AG10803 (cell line): ENCODE results near the gene ACO2.
"Not testable (repeated sequence)": the region's sequence is repeated elsewhere in the genome, so short reads cannot be mapped to it uniquely, and the experiment has no call there.

Experiments
- DNase-seq: peaks from one replicate; pipeline ENCODE4 v3.0.0; 2010; ENCODE audit warnings: low read depth
- H3K4me3 ChIP-seq: 2 replicates; pipeline ENCODE4 v1.5.1; 2011; ENCODE audit warnings: mild to moderate bottlenecking, low read length, control low read depth
- TF ChIP-seq, protein P1 (sequence below): conservative IDR thresholded peaks from 2 replicates; pipeline ENCODE4 v1.5.1; 2011; ENCODE audit warnings: mild to moderate bottlenecking, low read length, control low read depth, inconsistent platforms

The ACO2 gene

DNA sequence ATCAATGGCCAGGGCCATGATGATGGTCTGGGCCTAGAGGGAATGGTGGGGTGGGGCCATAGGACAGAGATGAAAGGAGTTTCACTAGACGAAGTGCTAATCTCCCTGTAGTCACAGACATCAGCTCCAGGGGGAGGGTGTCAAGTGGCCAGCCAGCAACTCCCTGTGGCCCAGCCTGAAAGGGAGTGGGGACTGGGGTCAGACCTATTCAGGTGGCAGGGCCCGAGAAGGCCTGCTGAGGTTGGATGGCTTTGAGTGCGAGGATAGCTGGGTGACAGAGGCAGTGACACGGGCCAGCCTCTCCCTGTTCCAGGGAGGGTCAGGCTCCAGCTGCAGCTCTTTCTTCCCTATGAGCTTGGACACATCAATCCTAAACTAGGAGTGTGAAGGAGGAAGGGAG is 33.4 kb upstream of the ACO2 start:
- TF ChIP-seq, protein P1, sequence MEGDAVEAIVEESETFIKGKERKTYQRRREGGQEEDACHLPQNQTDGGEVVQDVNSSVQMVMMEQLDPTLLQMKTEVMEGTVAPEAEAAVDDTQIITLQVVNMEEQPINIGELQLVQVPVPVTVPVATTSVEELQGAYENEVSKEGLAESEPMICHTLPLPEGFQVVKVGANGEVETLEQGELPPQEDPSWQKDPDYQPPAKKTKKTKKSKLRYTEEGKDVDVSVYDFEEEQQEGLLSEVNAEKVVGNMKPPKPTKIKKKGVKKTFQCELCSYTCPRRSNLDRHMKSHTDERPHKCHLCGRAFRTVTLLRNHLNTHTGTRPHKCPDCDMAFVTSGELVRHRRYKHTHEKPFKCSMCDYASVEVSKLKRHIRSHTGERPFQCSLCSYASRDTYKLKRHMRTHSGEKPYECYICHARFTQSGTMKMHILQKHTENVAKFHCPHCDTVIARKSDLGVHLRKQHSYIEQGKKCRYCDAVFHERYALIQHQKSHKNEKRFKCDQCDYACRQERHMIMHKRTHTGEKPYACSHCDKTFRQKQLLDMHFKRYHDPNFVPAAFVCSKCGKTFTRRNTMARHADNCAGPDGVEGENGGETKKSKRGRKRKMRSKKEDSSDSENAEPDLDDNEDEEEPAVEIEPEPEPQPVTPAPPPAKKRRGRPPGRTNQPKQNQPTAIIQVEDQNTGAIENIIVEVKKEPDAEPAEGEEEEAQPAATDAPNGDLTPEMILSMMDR = no peak
- DNase-seq = no peak
- H3K4me3 ChIP-seq = no peak overlapping the region

DNA sequence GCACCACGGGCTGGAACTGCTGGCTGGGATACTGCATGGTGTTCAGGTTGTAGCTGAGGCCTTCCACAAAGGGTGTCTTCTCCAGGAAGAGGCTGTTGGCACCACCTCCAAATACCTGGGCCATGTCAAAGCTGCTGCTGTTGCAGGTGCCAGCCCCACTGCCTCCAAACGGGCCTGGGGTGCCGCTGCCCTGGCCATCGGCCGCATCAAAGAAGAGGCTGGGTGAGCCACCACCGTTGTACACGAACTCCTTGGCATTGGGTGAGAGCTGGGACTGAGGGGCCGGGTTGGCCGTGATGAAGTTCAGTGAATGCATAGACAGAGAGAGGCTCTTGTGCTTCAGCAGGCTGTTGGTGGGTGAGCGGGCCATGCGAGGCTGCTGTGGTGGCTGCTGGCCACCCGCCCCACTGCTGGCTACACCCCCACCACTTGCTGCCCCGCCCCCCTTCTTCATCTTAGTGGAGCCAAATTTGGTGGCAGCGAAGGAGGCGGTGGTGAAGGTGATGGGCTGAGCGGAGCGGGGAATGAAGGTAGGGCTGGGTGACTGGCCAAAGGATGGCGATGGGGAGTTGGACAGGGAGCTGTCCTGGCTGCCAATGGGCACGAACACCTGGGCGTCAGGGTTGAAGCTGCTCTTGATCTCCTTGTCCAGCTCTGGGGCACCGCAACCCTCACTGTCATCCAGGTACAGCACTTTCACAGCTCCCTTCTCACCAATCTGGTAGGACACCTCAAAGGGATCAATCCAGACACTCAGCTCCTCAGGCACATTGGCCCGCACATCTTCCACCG is 32.4 kb upstream of the ACO2 start:
- TF ChIP-seq, protein P1 = no peak
- DNase-seq = no peak
- H3K4me3 ChIP-seq = no peak overlapping the region

- no peak for DNase-seq
- no peak overlapping the region for H3K4me3 ChIP-seq
- TF ChIP-seq, protein P1 = no peak
These were observed 31.7 kb upstream of the ACO2 start for GRCh38 chr22:41437198-41437597.

DNA sequence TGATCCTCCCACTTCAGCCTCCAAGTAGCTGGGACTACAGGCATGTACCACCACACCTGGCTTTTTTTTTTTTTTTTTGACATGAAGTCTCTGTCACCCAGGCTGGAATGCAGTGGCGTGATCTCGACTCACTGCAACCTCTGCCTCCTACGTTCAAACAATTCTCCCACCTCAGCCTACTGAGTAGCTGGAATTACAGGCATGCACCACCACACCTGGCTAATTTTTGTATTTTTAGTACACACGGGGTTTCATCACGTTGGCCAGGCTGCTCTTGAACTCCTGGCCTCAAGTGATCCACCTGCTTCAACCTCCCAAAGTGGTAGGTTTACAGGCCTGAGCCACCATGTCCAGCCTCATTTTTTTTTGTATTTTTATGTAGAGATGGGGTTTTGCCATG is 28.4 kb upstream of the ACO2 start:
- not testable (repeated sequence) for H3K4me3 ChIP-seq, DNase-seq

DNA sequence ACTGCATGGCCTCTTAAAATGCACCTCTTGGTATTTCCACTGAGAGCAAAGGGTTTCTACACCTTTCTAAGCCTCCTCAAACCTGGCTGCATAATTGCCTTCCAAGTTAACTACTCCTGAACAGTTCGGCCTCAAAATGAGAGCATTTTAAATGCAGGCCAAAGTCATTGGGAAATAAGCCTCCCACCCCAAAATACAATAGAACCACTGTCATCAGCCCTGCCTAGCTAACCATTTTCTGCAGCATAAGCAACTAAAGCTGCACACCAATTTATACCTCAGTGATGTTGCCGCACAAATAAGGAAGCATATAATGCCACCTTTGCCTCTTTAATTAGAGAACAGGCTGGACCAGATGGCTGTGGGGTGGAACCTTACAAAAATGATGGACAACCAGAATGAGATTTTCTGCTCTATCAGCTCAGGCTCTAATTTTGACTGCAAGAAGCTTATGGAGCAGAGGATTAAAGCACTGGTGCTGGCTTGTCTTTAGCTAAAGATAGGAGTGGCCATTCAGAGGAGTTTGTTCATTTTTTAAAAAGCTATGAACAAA is 26.6 kb upstream of the ACO2 start:
- no peak for DNase-seq
- TF ChIP-seq, protein P1 = no peak
- H3K4me3 ChIP-seq = no peak overlapping the region

DNA sequence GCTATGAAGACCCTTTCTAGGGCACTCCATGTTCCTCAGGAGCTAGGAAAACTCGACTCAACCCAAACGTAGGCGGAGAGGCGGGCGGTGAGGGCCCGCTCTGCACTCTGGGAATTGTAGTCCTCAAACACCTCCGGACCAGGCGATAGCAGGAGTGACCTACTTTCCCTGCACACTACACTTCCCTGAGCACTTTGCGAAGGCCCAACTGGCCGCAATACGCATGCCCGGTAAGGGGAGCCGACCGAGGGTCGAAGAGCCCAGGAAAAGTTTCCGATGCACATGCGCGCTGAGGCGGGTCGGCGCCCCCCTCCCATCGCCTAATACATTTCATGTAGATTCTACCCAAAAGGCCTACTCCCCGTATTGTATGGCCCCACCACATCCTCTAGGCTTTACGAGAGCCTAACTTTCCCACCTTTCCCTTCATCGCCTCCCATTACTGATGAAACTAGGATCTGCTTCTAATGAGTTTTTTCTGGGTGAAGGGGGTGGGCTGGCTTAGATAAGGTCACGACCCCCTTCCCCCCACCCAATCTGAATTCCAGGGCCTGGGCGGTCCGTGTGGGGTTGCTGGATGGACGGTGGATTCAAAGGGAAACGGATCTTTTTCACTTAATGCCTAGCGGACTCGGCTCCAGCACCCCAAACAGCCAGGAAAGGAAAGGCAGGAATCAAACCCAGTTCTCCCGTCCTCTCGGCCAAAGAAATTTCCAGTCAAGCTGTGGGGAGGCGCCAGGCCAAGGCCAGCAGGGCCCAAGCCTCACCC is 24.4 kb upstream of the ACO2 start:
- DNase-seq = peak; percentile 94
- peak overlapping the region; percentile 98 for H3K4me3 ChIP-seq
- TF ChIP-seq, protein P1 = no peak

DNA sequence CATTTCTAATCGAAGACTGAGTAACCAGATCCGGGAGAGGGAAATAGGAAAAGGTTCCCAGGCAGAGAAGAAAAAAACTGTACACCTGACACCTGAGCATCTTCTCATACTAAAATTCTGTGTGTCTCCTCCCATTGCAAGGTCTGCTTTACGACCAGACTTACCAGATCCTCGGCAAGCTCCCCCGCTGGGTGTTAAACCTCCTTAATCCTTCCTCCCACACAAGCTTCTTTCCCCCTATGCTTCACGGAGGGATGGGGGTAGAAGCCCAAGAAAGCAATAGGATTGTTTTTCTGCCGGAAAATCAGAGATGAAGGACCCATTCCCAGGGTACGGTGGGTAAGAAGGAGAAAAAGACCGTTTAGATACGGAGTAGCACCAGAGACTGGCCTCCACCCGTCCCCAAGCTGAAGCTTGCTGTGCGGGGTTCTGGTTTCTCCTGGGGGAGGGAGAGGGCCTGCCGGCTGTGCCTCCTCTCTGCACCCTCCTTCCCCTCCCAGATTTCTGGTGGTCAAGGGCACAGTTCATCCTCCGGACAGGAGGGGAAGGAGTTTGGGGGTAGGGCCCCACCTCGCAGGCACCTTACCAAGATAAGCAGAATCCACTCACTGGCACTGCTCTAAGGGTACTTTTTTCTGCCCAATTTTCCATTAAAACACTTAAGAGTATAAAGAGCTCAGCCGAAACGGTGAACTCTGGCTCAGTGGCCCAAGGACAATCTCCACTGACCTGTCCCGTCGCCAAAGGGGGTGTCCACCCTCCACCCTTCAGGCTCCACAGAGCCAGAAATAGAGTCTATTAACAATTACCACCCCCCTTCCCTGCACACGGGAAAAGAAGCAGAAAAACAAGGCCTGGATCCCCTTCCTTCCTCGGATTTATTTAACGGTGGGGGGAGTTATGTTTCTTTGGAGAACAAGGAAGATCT is 23.5 kb upstream of the ACO2 start:
- peak overlapping the region; percentile 98 for H3K4me3 ChIP-seq
- DNase-seq = no peak
- TF ChIP-seq, protein P1 = no peak
